ENCODE data around the gene ZNF841. TPM values are rescaled to one million over a fixed set of nuclear protein-coding genes. Genes with fewer than 3 reads are reported as not detected.
A peak's percentile ranks its signal among the peaks of the same experiment; 100 is the strongest.

Gene ZNF841
- total RNA-seq, 3 donors from 2014 or later (not counting 1 experiment from before 2014, with no cell fraction given): 32.4 to 47.7 (median 47.4) TPM

DNA sequence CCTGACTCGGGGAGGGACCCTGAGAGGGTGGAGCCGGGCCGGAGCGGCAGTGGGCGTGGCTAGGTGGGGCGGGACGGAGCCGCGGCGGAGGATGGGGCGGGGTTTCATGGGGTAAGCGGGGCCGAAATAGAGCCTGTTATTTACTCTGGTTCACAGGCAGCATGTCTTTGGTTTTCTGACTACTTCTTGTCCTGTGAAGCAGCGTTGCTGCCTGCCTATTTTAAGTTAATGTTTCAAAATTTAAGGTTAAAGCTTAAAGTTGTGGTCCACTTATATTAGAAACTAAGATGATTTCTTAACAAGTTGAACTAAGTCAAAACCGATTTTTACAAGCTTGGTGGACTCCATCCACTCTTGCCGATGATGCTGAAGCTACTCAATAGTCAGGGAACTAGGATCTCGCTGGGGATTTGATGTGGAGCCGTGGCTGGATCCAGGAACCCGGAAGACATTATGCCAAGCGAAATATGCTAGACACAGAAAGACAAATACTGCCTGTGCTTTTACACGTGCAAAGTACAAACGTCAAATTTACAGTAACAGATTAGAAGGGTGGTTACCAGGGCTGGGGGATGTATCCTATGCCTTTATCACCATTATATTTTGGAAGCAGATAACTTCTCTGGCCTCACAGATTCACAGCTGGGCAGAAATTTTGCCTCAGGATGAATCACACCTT is 44.6 kb upstream of the ZNF841 start:
- peaks cover 4% of the 10 kb centered on the region for H3K36me3 Mint-ChIP-seq
- H3K4me1 ChIP-seq (ENCODE audit: control insufficient read depth, insufficient read depth, low read length): peaks cover 31% of the 10 kb centered on the region
- TF ChIP-seq, protein P1, sequence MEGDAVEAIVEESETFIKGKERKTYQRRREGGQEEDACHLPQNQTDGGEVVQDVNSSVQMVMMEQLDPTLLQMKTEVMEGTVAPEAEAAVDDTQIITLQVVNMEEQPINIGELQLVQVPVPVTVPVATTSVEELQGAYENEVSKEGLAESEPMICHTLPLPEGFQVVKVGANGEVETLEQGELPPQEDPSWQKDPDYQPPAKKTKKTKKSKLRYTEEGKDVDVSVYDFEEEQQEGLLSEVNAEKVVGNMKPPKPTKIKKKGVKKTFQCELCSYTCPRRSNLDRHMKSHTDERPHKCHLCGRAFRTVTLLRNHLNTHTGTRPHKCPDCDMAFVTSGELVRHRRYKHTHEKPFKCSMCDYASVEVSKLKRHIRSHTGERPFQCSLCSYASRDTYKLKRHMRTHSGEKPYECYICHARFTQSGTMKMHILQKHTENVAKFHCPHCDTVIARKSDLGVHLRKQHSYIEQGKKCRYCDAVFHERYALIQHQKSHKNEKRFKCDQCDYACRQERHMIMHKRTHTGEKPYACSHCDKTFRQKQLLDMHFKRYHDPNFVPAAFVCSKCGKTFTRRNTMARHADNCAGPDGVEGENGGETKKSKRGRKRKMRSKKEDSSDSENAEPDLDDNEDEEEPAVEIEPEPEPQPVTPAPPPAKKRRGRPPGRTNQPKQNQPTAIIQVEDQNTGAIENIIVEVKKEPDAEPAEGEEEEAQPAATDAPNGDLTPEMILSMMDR (IDR thresholded peaks at IDR 0.05): no peak
- no peaks in the 10 kb centered on the region for H3K27me3 ChIP-seq (ENCODE audit: control insufficient read depth, insufficient read depth, low read length)
- H3K9me3 ChIP-seq (ENCODE audit: control insufficient read depth, insufficient read depth, low read length): peaks cover 2% of the 10 kb centered on the region
- H3K4me1 Mint-ChIP-seq: peaks cover 38 to 48% of the 10 kb centered on the region in 2 donors
- 29% methylated on average over 22 of the region's 22 CpGs for WGBS (ENCODE audit: insufficient coverage)
- H3K27ac ChIP-seq (ENCODE audit: low read length): peak overlapping the region; percentile 74
- DNase-seq: no peak
- peak overlapping the region; percentile 94 for H3K4me3 Mint-ChIP-seq
- H3K4me3 ChIP-seq (ENCODE audit: low read length): peak overlapping the region; percentile 88
- no peaks in the 10 kb centered on the region for H3K27me3 Mint-ChIP-seq (ENCODE audit: low read depth in 2 of 2)
- ATAC-seq: peak; percentile 98 to 100 (median 99)
- peaks cover 2 to 6% of the 10 kb centered on the region in 2 donors for H3K9me3 Mint-ChIP-seq
- peak overlapping the region; percentile 94 to 98 for H3K27ac Mint-ChIP-seq
- intact Hi-C loops (cut with micrococcal nuclease): no loop called here
- H3K36me3 ChIP-seq (ENCODE audit: control insufficient read depth, insufficient read depth, low read length): no peaks in the 10 kb centered on the region

DNA sequence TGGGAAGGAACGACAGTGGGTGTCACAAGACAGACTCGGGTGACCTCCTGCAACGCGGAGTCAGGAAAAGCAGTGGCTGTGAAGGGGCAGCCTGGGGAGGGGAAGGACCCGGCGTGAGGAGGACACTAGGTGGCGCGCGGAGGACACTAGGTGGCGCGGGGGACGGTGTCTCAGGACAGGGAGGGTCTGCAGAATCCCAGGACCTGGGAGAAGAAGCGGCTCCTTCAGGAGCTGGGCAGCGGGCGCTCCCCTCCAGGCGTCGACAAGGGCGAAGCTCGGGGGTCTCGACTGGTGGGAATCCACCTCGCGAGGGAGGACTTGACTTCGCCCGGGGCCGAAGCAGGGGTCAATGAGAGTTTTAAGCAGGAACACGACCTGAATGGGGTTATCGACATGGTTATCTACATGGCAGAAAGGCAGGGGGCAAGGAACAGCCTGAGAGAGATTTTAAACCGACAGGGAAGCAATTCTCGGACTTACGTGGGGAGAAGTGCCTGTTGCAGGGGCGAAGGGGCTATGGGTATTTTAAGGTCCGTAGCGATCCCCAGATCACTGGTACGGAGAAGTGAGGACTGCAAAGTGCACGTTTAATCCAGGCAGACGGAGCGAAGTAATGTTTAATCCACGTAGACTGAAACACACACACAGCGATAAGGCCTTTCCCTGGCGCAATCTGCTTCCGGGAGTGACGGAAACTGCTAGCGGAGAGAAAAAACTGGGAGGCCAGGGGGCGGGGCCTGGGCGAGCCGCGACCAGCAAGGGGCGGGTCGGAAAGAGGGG is 43.9 kb upstream of the ZNF841 start, which contains the start of gene ZNF616:
TSS of gene ZNF616 (minus strand) at position 687 of the 780 bp plus-strand sequence. CDS start 9,426 bp downstream, outside the sequence.
- Mint-ChIP-seq H3K9me3 (peaks cover 4 to 8% of the 10 kb centered on the region in 2 donors), H3K4me1 (peaks cover 38 to 54% of the 10 kb centered on the region in 2 donors), H3K27ac (peak within 1 kb of the TSS; percentile 94 to 98), H3K27me3 (ENCODE audit: low read depth in 2 of 2) (no peaks in the 10 kb centered on the region), H3K4me3 (peak within 1 kb of the TSS; percentile 94), H3K36me3 (peaks cover 10% of the 10 kb centered on the region)
- Histone ChIP-seq H3K4me1 (ENCODE audit: control insufficient read depth, insufficient read depth, low read length) (peaks cover 31% of the 10 kb centered on the region), H3K27me3 (ENCODE audit: control insufficient read depth, insufficient read depth, low read length) (no peaks in the 10 kb centered on the region), H3K9me3 (ENCODE audit: control insufficient read depth, insufficient read depth, low read length) (peaks cover 9% of the 10 kb centered on the region), H3K4me3 (ENCODE audit: low read length) (peak within 1 kb of the TSS; percentile 88), H3K27ac (ENCODE audit: low read length) (peak within 1 kb of the TSS; percentile 74), H3K36me3 (ENCODE audit: control insufficient read depth, insufficient read depth, low read length) (no peaks in the 10 kb centered on the region)
- DNase-seq (peak; percentile 96 to 97), ATAC-seq (peak; percentile 47 to 72 (median 57))
- WGBS (ENCODE audit: insufficient coverage): under 1% methylated on average over 49 of the region's 49 CpGs
- intact Hi-C loops (cut with micrococcal nuclease): loop anchor here (1.0 to 5.0 kb wide), 4 partner anchors 31 to 98 kb away; partner anchors contain the start of genes ZNF836 and ZNF841
- TF ChIP-seq, protein P1 (IDR thresholded peaks at IDR 0.05): peak; percentile 82

DNA sequence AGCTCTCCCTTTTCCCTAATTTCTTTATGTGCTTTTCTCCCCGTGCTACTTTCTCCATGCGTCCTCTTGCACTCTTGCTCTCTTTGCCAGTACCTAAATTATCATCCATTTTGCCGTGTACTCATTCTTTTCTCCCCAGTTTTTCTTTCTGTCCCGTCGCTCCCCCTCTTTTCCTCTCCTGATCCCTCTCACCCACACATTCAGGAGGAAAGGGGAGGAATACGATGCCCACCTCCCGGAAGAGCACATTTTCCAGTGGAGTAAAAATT is 43.4 kb upstream of the ZNF841 start:
- H3K27ac ChIP-seq (ENCODE audit: low read length): peak overlapping the region; percentile 74
- Mint-ChIP-seq H3K27me3 (ENCODE audit: low read depth in 2 of 2) (no peaks in the 10 kb centered on the region), H3K9me3 (peaks cover 4 to 8% of the 10 kb centered on the region in 2 donors), H3K27ac (peak overlapping the region; percentile 94 to 98), H3K4me1 (peaks cover 38 to 54% of the 10 kb centered on the region in 2 donors), H3K36me3 (peaks cover 10% of the 10 kb centered on the region), H3K4me3 (peak overlapping the region; percentile 94)
- TF ChIP-seq, protein P1 (IDR thresholded peaks at IDR 0.05): no peak
- 1% methylated on average over 5 of the region's 7 CpGs for WGBS (ENCODE audit: insufficient coverage)
- no peaks in the 10 kb centered on the region for H3K36me3 ChIP-seq (ENCODE audit: control insufficient read depth, insufficient read depth, low read length)
- DNase-seq (no peak), ATAC-seq (no peak)
- peak overlapping the region; percentile 88 for H3K4me3 ChIP-seq (ENCODE audit: low read length)
- intact Hi-C loops (cut with micrococcal nuclease): loop anchor here (1.0 to 5.0 kb wide), 4 partner anchors 32 to 98 kb away; partner anchors contain the start of genes ZNF836 and ZNF841
- H3K9me3 ChIP-seq (ENCODE audit: control insufficient read depth, insufficient read depth, low read length): peaks cover 11% of the 10 kb centered on the region
- no peaks in the 10 kb centered on the region for H3K27me3 ChIP-seq (ENCODE audit: control insufficient read depth, insufficient read depth, low read length)
- H3K4me1 ChIP-seq (ENCODE audit: control insufficient read depth, insufficient read depth, low read length): peaks cover 31% of the 10 kb centered on the region
